Measurements from ENCODE around the gene HNRNPUL2.

DNA sequence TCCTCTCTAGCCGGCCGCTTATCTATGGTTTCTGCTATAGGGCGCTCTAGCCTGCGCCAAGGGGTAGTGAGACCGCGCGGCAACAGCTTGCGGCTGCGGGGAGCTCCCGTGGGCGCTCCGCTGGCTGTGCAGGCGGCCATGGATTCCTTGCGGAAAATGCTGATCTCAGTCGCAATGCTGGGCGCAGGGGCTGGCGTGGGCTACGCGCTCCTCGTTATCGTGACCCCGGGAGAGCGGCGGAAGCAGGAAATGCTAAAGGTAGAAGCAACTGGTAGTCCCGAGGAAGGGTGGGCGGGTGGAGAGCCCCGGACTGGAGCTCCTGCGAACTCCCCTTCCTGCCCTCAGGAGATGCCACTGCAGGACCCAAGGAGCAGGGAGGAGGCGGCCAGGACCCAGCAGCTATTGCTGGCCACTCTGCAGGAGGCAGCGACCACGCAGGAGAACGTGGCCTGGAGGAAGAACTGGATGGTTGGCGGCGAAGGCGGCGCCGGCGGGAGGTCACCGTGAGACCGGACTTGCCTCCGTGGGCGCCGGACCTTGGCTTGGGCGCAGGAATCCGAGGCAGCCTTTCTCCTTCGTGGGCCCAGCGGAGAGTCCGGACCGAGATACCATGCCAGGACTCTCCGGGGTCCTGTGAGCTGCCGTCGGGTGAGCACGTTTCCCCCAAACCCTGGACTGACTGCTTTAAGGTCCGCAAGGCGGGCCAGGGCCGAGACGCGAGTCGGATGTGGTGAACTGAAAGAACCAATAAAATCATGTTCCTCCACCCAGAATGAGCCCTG, 55.5 kb downstream of the HNRNPUL2 start, which contains the start of the genes LBHD1 and UQCC3:
- TF ChIP-seq, protein P1, sequence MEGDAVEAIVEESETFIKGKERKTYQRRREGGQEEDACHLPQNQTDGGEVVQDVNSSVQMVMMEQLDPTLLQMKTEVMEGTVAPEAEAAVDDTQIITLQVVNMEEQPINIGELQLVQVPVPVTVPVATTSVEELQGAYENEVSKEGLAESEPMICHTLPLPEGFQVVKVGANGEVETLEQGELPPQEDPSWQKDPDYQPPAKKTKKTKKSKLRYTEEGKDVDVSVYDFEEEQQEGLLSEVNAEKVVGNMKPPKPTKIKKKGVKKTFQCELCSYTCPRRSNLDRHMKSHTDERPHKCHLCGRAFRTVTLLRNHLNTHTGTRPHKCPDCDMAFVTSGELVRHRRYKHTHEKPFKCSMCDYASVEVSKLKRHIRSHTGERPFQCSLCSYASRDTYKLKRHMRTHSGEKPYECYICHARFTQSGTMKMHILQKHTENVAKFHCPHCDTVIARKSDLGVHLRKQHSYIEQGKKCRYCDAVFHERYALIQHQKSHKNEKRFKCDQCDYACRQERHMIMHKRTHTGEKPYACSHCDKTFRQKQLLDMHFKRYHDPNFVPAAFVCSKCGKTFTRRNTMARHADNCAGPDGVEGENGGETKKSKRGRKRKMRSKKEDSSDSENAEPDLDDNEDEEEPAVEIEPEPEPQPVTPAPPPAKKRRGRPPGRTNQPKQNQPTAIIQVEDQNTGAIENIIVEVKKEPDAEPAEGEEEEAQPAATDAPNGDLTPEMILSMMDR (IDR thresholded peaks at IDR 0.05) = peak in 1 of 3 experiments; percentile 24
- no peak for TF ChIP-seq POLR2A (IDR thresholded peaks at IDR 0.05)

Measured in testis (tissue), 2 donors.